RPMI8226 (cell line): ENCODE results near the gene CLEC2L.

Experiments
- DNase-seq: peaks from one replicate; pipeline ENCODE4 v3.0.0-alpha.2; 2015

The CLEC2L gene

GRCh38 chr7:139576179-139576973, 52.9 kb downstream of the CLEC2L start:
- DNase-seq, result no peak

GRCh38 chr7:139580435-139580834, 57.0 kb downstream of the CLEC2L start:
- no peak for DNase-seq

- no peak for DNase-seq
Measured at GRCh38 chr7:139582130-139582650, 58.7 kb downstream of the CLEC2L start.

- no peak for DNase-seq
Measured at GRCh38 chr7:139582671-139583155, 59.2 kb downstream of the CLEC2L start.

GRCh38 chr7:139583826-139584553, 60.5 kb downstream of the CLEC2L start:
- no peak for DNase-seq

GRCh38 chr7:139585042-139585441, 61.6 kb downstream of the CLEC2L start:
- DNase-seq, result no peak

GRCh38 chr7:139586286-139586685, 62.8 kb downstream of the CLEC2L start:
- no peak for DNase-seq

GRCh38 chr7:139587535-139587934, 64.0 kb downstream of the CLEC2L start:
- DNase-seq, result no peak

GRCh38 chr7:139588632-139589031, 65.1 kb downstream of the CLEC2L start:
- DNase-seq, result no peak

GRCh38 chr7:139589474-139589873, 66.0 kb downstream of the CLEC2L start:
- no peak for DNase-seq

GRCh38 chr7:139591550-139592195, 68.2 kb downstream of the CLEC2L start:
- no peak for DNase-seq

- no peak for DNase-seq
Measured at GRCh38 chr7:139592801-139593461, 69.4 kb downstream of the CLEC2L start.

GRCh38 chr7:139594090-139594489, 70.6 kb downstream of the CLEC2L start:
- DNase-seq, result no peak
